GM20431 (cell line): ENCODE results near the gene MYH13.

ENCODE experiments used
- in situ Hi-C: fragments of 300-500 bp; cut with MseI, MboI; formaldehyde crosslinking; loops from one replicate; pipeline ENCODE4 v1.15.0; 2020; ENCODE audit warnings: low sequenced_read_pairs; ENCODE audit not compliant: unreplicated experiment

MYH13 gene

DNA sequence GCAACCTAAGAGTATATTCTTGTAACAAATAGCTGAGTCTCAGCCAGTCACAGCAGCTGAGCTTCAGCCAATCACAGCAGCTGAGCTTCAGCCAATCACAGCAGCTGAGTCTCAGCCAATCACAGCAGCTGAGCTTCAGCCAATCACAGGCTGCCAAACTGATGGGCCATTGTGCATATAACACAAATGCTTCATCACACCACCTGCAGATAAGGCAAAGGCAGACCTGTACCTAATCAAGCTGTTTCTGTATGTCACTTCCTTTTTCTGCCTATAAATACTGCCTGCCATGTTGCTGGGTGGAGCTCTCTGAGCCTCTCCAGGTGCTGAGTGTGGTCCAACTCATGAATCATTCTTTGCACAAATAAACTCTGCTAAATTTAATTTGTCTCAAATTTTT lies 19.9 kb downstream of the MYH13 start:
- in situ Hi-C loops, result no loop called here

GRCh38 chr17:10349403-10349802 lies 23.4 kb downstream of the MYH13 start:
- in situ Hi-C loops, result loop anchor here (25.0 kb wide), 1 partner anchor 263 kb away; no protein-coding TSS in a partner anchor

GRCh38 chr17:10344816-10345215 lies 28.0 kb downstream of the MYH13 start:
- in situ Hi-C loops, result loop anchor here (25.0 kb wide), 1 partner anchor 267 kb away; no protein-coding TSS in a partner anchor

- in situ Hi-C loops, result loop anchor here (25.0 kb wide), 1 partner anchor 273 kb away; no protein-coding TSS in a partner anchor
Observed at GRCh38 chr17:10339051-10339450, 33.8 kb downstream of the MYH13 start.

- in situ Hi-C loops, result loop anchor here (25.0 kb wide), 1 partner anchor 274 kb away; no protein-coding TSS in a partner anchor
Observed at GRCh38 chr17:10337976-10338375, 34.8 kb downstream of the MYH13 start.

DNA sequence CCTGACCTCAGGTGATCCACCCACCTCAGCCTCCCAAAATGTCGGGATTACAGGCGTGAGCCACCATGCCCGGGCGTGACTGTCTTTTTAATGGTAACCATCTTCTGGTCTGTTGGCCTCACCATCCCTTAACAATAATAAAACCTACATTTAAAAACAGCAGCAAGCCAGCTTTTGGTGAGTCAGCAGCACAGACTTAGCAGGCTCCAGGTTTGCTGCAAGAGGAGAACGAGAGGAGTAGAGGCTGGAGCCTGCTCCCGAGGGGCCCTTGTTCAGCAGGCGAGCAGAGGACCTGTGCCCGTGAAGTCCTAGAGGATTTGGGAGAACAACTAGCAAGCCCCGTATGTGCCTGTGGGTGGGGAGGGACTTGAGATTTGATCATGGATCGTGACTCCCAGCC lies 35.7 kb downstream of the MYH13 start:
- in situ Hi-C loops, result loop anchor here (25.0 kb wide), 1 partner anchor 275 kb away; no protein-coding TSS in a partner anchor

- in situ Hi-C loops, result loop anchor here (25.0 kb wide), 1 partner anchor 276 kb away; no protein-coding TSS in a partner anchor
Observed at GRCh38 chr17:10336393-10336792, 36.4 kb downstream of the MYH13 start.

DNA sequence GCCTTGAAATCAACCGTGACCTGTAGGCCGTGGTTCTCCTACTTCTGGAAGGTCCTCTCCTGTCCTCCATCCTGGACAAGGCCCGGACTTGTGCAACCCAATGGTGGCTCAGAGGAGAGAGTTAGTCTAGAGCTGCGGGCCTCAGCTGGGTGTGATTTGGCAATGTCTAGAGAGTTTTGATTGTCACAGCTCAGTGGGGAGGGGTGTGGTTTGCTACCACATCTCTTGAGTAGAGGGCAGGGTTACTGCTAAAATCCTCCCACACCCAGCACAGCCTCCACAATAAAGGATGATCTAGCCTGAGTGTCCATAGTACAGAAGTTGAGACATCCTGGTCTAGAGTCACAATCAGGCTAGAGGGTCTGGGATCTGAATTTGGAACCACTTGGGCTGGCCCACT lies 40.3 kb downstream of the MYH13 start:
- in situ Hi-C loops, result loop anchor here (25.0 kb wide), 1 partner anchor 280 kb away; no protein-coding TSS in a partner anchor

GRCh38 chr17:10328971-10329923 lies 43.6 kb downstream of the MYH13 start:
- in situ Hi-C loops, result loop anchor here (25.0 kb wide), 1 partner anchor 283 kb away; no protein-coding TSS in a partner anchor

- in situ Hi-C loops, result loop anchor here (25.0 kb wide), 1 partner anchor 284 kb away; no protein-coding TSS in a partner anchor
Observed at GRCh38 chr17:10328206-10328605, 44.6 kb downstream of the MYH13 start.

DNA sequence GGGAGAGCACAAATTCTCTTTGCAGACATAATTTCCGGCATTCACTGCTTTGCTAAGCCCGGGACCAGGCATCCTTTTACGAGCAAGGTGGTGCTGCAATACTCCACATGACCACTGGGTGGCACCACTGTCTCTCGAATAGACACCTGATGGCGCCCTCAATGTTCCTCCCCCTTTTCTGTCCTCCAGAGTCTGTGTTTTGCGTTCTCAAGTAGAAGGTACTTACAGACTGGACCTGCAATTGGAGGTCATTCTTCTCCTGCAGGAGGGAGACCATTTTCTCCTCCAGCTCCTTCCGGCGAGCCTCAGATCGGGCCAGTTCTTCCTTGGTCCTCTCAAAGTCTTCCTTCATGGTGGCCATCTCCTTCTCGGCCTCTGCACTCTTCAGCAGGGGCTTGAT lies 45.2 kb downstream of the MYH13 start:
- in situ Hi-C loops, result loop anchor here (25.0 kb wide), 1 partner anchor 285 kb away; no protein-coding TSS in a partner anchor

- in situ Hi-C loops, result loop anchor here (25.0 kb wide), 1 partner anchor 287 kb away; no protein-coding TSS in a partner anchor
Observed at GRCh38 chr17:10325031-10325695, 47.6 kb downstream of the MYH13 start.

GRCh38 chr17:10323812-10324610 lies 48.8 kb downstream of the MYH13 start:
- in situ Hi-C loops, result no loop called here

DNA sequence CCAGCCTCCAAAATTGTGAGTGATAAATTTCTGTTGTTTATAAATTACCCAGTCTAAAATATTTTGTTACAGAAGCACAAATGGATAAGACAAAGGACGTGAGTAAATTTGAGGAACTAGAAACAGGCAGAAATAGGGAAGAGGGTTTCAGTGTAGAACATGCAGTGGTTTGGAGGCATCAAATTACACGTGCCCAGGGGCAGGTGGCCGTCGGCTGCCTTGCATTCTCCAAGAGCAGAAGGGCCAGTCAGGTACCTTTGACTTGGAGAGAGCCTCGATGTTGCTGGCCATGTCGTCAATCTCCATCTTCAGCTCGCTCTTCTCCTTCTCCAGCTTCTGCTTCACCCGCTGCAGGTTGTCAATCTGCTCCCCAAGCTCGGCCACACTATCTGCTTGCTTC lies 54.3 kb downstream of the MYH13 start:
- in situ Hi-C loops, result no loop called here

DNA sequence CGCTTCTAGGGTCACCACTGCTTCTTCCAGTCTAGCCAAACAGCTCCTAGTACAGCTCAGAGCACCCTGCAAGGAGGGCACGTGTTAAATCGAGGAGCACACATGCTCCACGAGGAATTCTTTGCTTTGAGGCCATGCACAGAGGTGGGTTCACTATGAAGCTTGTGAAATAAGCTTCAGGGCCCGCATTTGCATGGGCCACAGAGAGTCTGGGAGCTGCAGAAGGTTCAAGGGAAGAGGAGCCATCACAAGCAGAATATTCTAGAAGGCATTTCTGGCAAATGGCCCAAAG lies 55.3 kb downstream of the MYH13 start:
- in situ Hi-C loops, result no loop called here

GRCh38 chr17:10316801-10317542 lies 55.8 kb downstream of the MYH13 start:
- in situ Hi-C loops, result no loop called here

DNA sequence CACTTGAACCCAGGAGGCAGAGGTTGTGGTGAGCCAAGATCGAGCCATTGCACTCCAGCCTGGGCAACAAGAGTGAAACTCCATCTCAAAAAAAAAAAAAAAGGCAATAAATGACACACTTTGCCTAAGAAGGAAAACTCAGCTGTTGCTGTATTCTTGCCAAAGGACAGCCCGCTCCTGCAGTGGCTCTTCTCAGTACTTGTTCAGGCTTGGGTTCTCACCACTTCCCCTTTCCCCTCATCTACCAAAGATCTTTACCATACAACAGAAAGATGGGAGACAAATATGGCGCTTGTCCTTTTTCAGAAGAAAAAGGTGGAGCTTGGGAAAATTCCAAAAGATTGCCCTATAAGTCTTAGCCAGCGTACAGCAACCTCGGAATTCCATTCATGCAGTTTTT lies 58.5 kb downstream of the MYH13 start:
- in situ Hi-C loops, result no loop called here

DNA sequence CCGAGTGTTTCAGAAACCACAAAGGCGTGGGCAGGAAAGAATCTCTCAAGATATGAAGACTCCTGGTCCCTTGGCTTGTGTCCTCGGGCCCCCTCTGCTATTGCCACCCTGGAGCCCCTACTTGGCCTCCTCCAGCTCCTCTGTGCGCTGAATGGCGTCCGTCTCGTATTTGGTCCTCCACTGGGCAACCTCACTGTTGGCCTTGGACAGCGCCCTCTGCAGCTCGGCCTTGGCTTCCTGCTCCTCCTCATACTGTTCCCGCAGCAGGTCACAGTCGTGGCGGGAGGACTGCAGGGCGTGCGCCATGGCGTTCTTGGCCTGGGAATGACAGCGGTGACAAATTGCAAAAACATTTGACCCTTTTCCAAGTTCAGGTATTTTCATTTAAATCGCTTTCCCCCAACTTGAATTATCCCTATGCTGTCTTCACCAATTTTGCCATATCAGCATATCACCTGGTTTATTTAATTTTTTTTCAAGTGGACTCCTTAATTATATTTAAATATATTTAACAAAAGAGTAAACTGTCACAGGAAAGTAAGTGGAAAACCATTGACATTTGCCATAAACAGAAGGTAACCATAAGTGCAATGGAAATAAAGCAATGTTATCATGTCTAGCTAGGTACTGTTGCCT lies 59.7 kb downstream of the MYH13 start:
- in situ Hi-C loops, result no loop called here

- in situ Hi-C loops, result no loop called here
Observed at GRCh38 chr17:10311131-10311530, 61.7 kb downstream of the MYH13 start.
